HG02840 (cell line): ENCODE measurements around the gene APBB2.

Experiments
- ATAC-seq: cut with Tn5 transposase; IDR thresholded peaks from one replicate; pipeline ENCODE4 v1.9.1; 2021; ENCODE audit warnings: mild to moderate bottlenecking, moderate library complexity, moderate number of reproducible peaks; ENCODE audit not compliant: unreplicated experiment, low FRiP score

APBB2 gene

GRCh38 chr4:41214136-41214824, at the start of gene APBB2:
Gene APBB2 (minus strand): TSS chr4:41214542. CDS start chr4:41033254, 181,288 bp downstream.
- ATAC-seq: peak; percentile 60

DNA sequence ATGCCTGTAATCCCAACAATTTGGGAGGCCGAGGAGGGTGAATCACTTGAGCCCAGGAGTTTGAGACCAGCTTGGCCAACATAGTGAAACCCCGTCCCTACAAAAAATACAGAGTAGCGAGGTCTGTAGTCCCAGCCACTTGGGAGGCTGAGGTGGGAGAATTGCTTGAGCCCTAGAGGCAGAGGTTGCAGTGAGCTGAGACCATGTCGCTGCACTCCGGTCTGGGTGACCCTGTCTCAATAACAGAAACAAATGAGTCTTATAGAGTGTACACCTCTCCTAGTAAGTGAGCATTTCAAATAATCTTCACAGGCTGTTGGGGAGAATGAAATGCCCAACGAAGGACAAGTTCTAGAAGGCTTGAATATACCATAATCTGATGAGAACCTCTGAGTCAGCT, 47.9 kb upstream of the APBB2 start:
- no peak for ATAC-seq

GRCh38 chr4:41260116-41260733, 45.9 kb upstream of the APBB2 start:
- no peak for ATAC-seq

- no peak for ATAC-seq
These were observed 44.4 kb upstream of the APBB2 start for GRCh38 chr4:41258783-41259182.

- ATAC-seq: no peak
These were observed 43.6 kb upstream of the APBB2 start for GRCh38 chr4:41257906-41258305.

- ATAC-seq: no peak
These were observed 43.0 kb upstream of the APBB2 start for GRCh38 chr4:41257257-41257901.

GRCh38 chr4:41256740-41257256, 42.5 kb upstream of the APBB2 start, which contains the start of gene UCHL1:
Gene UCHL1 (plus strand): TSS chr4:41256928. CDS start chr4:41256977, 49 bp downstream.
- ATAC-seq: no peak

- no peak for ATAC-seq
These were observed 41.9 kb upstream of the APBB2 start for GRCh38 chr4:41256131-41256739.

DNA sequence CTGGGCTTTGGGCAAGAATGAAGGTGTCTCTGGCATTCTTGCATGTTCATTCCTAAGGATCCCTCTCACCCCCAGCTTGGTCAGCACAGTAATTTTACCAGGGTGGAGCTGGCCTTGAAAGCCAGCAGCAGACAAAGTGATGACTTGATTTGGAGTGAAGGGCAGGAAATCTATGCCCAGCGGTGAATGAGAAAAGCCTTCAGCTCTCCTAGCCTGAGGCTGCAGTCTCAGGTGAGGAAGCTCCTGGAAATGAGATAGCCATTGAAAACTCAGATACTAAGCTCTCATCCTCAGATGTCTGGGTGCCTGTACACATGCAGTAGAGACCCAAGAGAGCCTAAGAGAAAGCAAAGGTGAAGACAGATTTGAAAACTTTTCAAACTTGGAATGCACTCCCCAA, 31.6 kb upstream of the APBB2 start:
- no peak for ATAC-seq

GRCh38 chr4:41241919-41242318, 27.6 kb upstream of the APBB2 start:
- ATAC-seq: no peak

- ATAC-seq: no peak
These were observed 22.2 kb upstream of the APBB2 start for GRCh38 chr4:41236508-41236907.

DNA sequence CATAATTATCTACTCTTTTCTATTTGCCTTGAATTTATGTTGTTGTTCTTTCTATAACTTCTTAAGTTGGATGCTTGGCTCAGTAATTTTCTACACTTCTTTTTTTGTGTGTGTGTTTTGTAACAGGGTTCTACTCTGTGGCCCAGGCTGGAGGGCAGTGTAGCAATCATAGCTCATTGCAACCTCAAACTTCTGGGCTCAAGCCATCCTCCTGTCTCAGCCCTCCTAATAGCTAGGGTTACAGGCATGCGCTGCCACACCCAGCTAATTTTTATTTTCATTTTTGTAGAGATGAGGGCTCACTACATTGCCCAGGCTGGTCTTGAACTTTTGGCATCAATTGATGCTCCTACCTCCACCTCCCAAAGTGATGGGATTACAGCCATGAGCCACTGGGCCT, 21.7 kb upstream of the APBB2 start:
- ATAC-seq: no peak

GRCh38 chr4:41232856-41233255, 18.5 kb upstream of the APBB2 start:
- no peak for ATAC-seq

DNA sequence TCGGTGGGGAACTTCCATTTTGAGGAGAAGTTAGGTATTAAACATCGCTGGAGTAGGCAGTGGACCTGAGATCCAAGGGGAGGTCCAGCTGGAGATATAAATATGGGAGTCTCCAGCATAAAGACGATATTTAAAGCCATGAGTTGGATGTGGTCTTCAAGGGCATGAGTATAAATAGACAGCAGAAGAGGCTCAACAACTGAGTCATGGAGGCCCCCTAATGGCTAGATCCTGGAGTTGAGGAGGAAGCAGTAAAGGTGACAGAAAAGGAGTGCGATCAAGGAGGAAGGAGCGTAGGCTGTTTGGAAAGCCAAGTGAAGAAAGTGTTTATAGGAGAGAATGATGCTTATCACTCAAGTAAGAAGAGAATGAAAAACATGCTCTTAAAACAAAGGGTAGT, 18.1 kb upstream of the APBB2 start:
- no peak for ATAC-seq

DNA sequence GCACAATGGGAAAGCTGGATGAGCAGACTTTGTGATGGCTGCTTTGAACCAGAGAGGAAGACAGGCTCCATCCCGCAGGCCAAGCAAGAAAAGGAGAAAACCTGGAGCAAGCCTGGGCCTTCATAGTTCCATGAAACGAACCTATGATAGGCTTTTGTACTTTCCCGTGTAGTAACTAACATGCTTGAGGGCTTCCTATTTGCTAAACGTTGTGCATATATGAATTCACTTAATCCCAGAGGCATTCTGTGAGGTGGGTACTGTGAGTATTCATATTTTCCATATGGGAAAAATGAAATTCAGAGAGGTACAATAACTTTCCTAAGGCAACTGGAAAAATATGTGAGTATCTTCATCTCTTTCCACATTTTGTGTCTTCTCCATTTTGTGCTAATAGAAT, 13.6 kb upstream of the APBB2 start:
- ATAC-seq: no peak

GRCh38 chr4:41221850-41222645, 7.7 kb upstream of the APBB2 start:
- ATAC-seq: no peak

DNA sequence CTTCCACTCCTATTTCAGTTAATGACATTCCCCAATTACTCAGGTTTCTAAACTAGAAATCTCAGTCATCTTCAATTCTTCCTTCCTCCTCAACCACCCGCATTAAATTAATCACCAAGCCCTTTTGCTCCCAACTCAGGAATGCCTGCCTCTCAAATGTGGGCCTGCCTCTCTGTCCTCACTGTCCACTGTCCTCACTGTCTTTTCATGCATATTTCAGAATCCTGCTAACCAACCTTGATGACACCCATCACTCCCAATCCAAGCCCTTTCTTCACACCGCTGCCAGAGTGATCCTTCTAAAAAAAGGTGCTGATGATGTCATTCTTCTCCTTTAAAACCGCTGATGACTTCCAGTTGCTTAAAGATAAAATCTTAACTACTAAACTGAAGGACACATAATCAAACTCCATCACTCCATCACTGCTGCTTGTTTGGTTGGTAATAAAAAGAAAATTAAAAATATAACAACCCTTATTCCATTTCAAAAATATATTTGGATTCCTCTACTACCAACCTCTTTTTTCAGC, 5.1 kb upstream of the APBB2 start:
- no peak for ATAC-seq

DNA sequence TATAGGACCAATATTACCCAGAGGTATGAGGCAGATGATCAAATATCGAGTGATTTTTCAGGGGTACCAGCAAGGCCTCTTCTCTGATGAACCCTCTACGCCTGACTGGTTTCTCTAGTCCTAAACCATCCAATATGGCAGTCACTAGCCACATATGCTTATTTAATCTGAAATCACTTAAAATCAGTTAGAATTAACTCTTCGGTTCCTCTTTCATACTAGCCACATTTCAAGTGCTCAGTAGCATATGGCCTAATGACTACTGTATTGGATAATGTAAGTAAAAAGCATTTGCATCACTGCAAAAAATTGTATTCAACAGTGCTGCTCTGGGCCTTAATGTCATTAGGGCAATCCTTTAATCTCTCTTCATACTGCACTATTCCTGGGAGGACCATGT, 4.4 kb upstream of the APBB2 start:
- no peak for ATAC-seq

DNA sequence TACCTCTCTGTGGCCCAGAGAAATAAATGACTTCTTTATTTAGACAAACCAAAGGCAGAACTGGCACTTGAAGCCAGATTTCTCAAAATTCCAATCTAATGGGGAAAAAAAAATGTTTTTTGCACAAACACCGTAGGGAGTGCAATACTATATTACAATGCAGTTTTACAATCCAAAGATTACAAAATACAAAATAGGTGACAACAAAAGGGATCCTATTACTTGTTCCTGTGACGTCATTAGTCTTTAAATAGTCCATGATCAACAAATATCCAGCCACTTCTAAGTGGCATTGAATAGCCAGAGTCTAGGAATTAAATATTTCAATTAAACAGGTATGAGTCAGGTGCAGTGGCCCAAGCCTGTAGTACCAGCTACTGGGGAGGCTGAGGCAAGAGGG, 3.0 kb upstream of the APBB2 start:
- no peak for ATAC-seq

DNA sequence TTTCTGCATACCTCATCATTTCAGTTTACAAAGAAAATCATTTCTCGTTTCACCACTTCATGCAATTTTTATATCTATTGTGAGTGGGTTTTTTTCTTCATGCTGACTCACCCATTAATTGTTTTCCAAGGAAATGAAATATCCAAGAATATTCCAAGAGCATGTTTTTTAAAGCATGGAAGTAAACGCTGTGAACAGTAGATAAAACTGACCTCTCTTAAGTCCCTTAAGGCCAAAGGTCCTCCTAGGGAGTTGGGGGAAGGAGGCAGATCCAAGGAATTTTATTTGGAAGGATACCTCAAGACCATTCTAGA, 2.6 kb upstream of the APBB2 start:
- no peak for ATAC-seq
